Common myeloid progenitor, CD34-positive (primary cell): ENCODE results near the gene PLA2G4A.

Experiments used
- CTCF ChIA-PET: fragments of 350-600 bp; sonication (Branson Sonifier 250); formaldehyde crosslinking; loops from one replicate; lab custom pipeline; 2021; ENCODE audit warnings: antibody characterized with exemption; lab: Charles Lee
- POLR2A ChIA-PET: fragments of 350-600 bp; sonication (Branson Sonifier 250); formaldehyde crosslinking; loops from one replicate; lab custom pipeline; 2021; ENCODE audit warnings: antibody characterized with exemption; lab: Charles Lee
- DNase-seq, 3 donors: peaks; one replicate each; pipeline versions ENCODE4 v3.0.0 to v3.0.0-alpha.2; 2013
- H3K27ac ChIP-seq, 2 experiments: 1 replicate in 1 of 2; 2 replicates in 1 of 2; pipeline ENCODE4 v1.7.0; 2013; ENCODE audit warnings: inconsistent platforms in 2 of 2, low read length in 2 of 2, mild to moderate bottlenecking in 2 of 2, low read depth in 1 of 2, moderate library complexity in 1 of 2; ENCODE audit not compliant: severe bottlenecking in 2 of 2, insufficient read depth in 1 of 2, poor library complexity in 1 of 2
- H3K27me3 ChIP-seq, 5 experiments: replicated peaks in 2 of 5; 1 replicate in 3 of 5; 2 replicates in 2 of 5; pipeline versions ENCODE4 v1.6.1 to v1.7.0; 2013; ENCODE audit warnings: low read length in 4 of 5, mild to moderate bottlenecking in 2 of 5, moderate library complexity in 2 of 5, inconsistent platforms in 1 of 5; ENCODE audit not compliant: insufficient read depth in 5 of 5, control insufficient read depth in 4 of 5
- H3K36me3 ChIP-seq, 4 experiments: 1 replicate in 2 of 4; 2 replicates in 2 of 4; pipeline versions ENCODE4 v1.6.1 to v1.7.0; 2013; ENCODE audit warnings: low read length in 3 of 4, control low read depth in 1 of 4, mild to moderate bottlenecking in 1 of 4; ENCODE audit not compliant: control insufficient read depth in 4 of 4, insufficient read depth in 4 of 4
- H3K4me1 ChIP-seq, 4 experiments: 1 replicate in 3 of 4; 2 replicates in 1 of 4; pipeline versions ENCODE4 v1.6.1 to v1.7.1; 2013; ENCODE audit warnings: low read length in 3 of 4, mild to moderate bottlenecking in 3 of 4, control low read depth in 1 of 4, inconsistent platforms in 1 of 4, moderate library complexity in 1 of 4; ENCODE audit not compliant: control insufficient read depth in 4 of 4, insufficient read depth in 4 of 4; ENCODE audit errors: control extremely low read depth in 1 of 4
- H3K4me3 ChIP-seq, 7 experiments: 1 replicate in 4 of 7; 2 replicates in 3 of 7; pipeline versions ENCODE4 v1.5.1 to v1.7.0; 2013; ENCODE audit warnings: mild to moderate bottlenecking in 7 of 7, low read length in 6 of 7, moderate library complexity in 6 of 7, inconsistent platforms in 2 of 7, low read depth in 2 of 7, control low read depth in 1 of 7; ENCODE audit not compliant: insufficient read depth in 4 of 7, control insufficient read depth in 1 of 7; ENCODE audit errors: extremely low read depth in 1 of 7
- H3K9me3 ChIP-seq, 5 experiments: 1 replicate in 4 of 5; 2 replicates in 1 of 5; pipeline versions ENCODE4 v1.6.1 to v1.7.1; 2013; ENCODE audit warnings: low read length in 4 of 5, mild to moderate bottlenecking in 2 of 5, inconsistent platforms in 1 of 5, low read depth in 1 of 5, moderate library complexity in 1 of 5; ENCODE audit not compliant: control insufficient read depth in 4 of 5, insufficient read depth in 2 of 5; ENCODE audit errors: control extremely low read depth in 1 of 5
- WGBS: methylation state at CpG from one replicate; pipeline ENCODE4 v1.1.5; 2013; ENCODE audit not compliant: insufficient coverage; 5-methylcytosine and 5-hydroxymethylcytosine counted together

The PLA2G4A gene

GRCh38 chr1:186976700-186977099, 148.0 kb downstream of the PLA2G4A start:
- DNase-seq: no peak
- no peak overlapping the region for H3K27ac ChIP-seq
- no peaks in the 10 kb centered on the region for H3K9me3 ChIP-seq
- H3K4me1 ChIP-seq: peaks cover 0 to 9% (median 4%) of the 10 kb centered on the region in 4 experiments
- H3K27me3 ChIP-seq: no peaks in the 10 kb centered on the region
- CTCF ChIA-PET: interaction anchor here (1.2 to 1.4 kb wide), 3 partner anchors 10 to 371 kb away, joined by 3 to 5 read pairs (median 4); no protein-coding TSS in a partner anchor
- POLR2A ChIA-PET: no interaction called here
- H3K36me3 ChIP-seq: peaks cover 3 to 16% (median 5%) of the 10 kb centered on the region in 4 experiments
- no peak overlapping the region for H3K4me3 ChIP-seq
- 95% methylated on average over 7 of the region's 8 CpGs for WGBS

DNA sequence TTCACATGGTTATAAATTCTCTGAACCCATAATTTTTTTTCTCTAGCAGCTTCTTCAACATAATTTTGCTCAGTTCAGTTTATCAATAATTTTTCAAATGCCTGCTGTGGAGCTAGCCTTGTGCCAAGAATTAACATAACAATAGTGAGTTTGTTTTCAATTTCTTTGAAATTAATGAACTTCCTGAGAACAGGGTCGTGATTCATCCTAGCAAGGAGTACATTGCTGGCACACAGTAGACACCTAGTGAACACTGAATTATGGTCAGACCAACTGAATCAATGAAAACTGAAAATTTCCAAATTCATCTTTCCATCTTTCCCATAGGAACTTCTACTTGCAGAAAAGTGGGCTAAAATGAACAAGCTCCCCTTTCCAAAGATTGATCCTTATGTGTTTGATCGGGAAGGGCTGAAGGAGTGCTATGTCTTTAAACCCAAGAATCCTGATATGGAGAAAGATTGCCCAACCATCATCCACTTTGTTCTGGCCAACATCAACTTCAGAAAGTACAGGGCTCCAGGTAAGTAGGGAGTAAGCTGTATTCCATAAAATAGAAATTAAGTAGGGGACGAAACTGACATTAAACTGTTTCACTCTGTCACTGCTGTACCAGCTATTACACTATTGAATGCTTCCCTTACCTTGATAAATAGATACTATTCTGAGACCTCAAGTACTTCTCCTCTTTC, 148.7 kb downstream of the PLA2G4A start:
- no peak overlapping the region for H3K4me3 ChIP-seq
- WGBS: 88% methylated on average over 1 of the region's 3 CpGs
- no peaks in the 10 kb centered on the region for H3K27me3 ChIP-seq
- H3K4me1 ChIP-seq: peaks cover 0 to 9% (median 4%) of the 10 kb centered on the region in 4 experiments
- ChIA-PET CTCF (interaction anchor here (1.2 to 1.4 kb wide), 3 partner anchors 9 to 372 kb away, joined by 3 to 5 read pairs (median 4); no protein-coding TSS in a partner anchor), POLR2A (no interaction called here)
- H3K27ac ChIP-seq: no peak overlapping the region
- DNase-seq: no peak
- no peaks in the 10 kb centered on the region for H3K9me3 ChIP-seq
- H3K36me3 ChIP-seq: peaks cover 3 to 18% (median 5%) of the 10 kb centered on the region in 4 experiments

GRCh38 chr1:186978596-186979556, 150.1 kb downstream of the PLA2G4A start:
- 72% methylated on average over 4 of the region's 7 CpGs for WGBS
- H3K4me3 ChIP-seq: peak overlapping the region in 1 of 7 experiments; percentile 27
- no peaks in the 10 kb centered on the region for H3K27me3 ChIP-seq
- H3K9me3 ChIP-seq: no peaks in the 10 kb centered on the region
- DNase-seq: peak; percentile 15 to 62 (median 21)
- no peak overlapping the region for H3K27ac ChIP-seq
- H3K4me1 ChIP-seq: peaks cover 0 to 9% (median 4%) of the 10 kb centered on the region in 4 experiments
- ChIA-PET CTCF (no interaction called here), POLR2A (no interaction called here)
- peaks cover 3 to 13% (median 7%) of the 10 kb centered on the region in 4 experiments for H3K36me3 ChIP-seq

DNA sequence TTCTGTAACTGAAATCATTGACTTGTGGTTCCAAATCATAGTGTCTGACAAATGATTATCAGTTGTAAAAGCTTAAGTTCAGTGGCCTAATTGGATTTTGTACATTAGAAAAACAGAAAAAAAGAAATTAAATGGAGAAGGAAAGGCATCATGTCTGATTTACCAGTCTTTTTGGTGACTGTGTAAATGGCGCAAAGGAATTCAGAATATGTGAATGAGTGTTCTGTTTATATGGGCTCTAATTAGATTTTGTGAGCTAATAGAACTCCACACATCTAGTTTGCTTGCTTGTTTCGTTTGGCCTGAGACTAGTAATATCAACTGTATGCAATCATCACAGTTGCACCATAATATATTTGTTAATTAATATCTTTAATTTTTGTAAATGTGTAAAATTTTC, 151.7 kb downstream of the PLA2G4A start:
- H3K36me3 ChIP-seq: peaks cover 3 to 13% (median 7%) of the 10 kb centered on the region in 4 experiments
- no peak for DNase-seq
- H3K9me3 ChIP-seq: no peaks in the 10 kb centered on the region
- H3K4me3 ChIP-seq: no peak overlapping the region
- peaks cover 0 to 9% (median 4%) of the 10 kb centered on the region in 4 experiments for H3K4me1 ChIP-seq
- WGBS: 100% methylated on average over 1 of the region's 2 CpGs
- H3K27me3 ChIP-seq: no peaks in the 10 kb centered on the region
- POLR2A ChIA-PET: no interaction called here
- H3K27ac ChIP-seq: no peak overlapping the region
- CTCF ChIA-PET: interaction anchor here (1.2 kb wide), 1 partner anchor 297 kb away, joined by 3 read pairs; no protein-coding TSS in a partner anchor

DNA sequence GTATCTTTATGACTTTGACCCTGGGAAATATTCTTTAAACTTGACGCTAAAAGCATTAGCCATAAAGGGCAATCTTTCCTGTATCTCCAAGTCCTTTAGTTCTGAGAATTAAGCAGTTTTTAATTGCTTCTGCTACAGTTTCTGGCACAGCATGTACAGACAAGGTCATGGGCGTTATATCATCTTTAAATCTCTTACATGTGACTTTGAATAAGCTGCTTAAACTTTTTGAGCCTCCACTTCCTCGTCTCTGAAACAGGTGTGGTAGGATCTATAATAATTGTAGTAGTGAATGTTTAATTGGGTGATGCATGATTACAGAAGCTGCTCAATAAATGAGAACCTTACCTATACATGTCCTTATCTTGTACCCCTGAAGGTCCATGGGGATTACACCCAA, 153.4 kb downstream of the PLA2G4A start:
- no peak for DNase-seq
- Histone ChIP-seq H3K27ac (no peak overlapping the region), H3K27me3 (no peaks in the 10 kb centered on the region), H3K4me3 (no peak overlapping the region), H3K36me3 (peaks cover 2 to 11% (median 6%) of the 10 kb centered on the region in 4 experiments), H3K9me3 (no peaks in the 10 kb centered on the region), H3K4me1 (peaks cover 0 to 9% (median 4%) of the 10 kb centered on the region in 4 experiments)
- 100% methylated on average over 2 of the region's 3 CpGs for WGBS
- ChIA-PET CTCF (interaction anchor here (0.9 to 1.5 kb wide), 4 partner anchors 9 to 500 kb away, joined by 3 to 5 read pairs (median 4); no protein-coding TSS in a partner anchor), POLR2A (no interaction called here)

- 82% methylated on average over 3 of the region's 4 CpGs for WGBS
- ChIA-PET CTCF (interaction anchor here (0.9 to 1.7 kb wide), 6 partner anchors 10 to 505 kb away, joined by 3 to 5 read pairs (median 3); no protein-coding TSS in a partner anchor), POLR2A (no interaction called here)
- peak in 2 of 3 donors; percentile 42 to 69 for DNase-seq
- Histone ChIP-seq H3K36me3 (peaks cover 2 to 11% (median 7%) of the 10 kb centered on the region in 4 experiments), H3K4me3 (no peak overlapping the region), H3K4me1 (peaks cover 0 to 8% (median 4%) of the 10 kb centered on the region in 4 experiments), H3K9me3 (no peaks in the 10 kb centered on the region), H3K27ac (no peak overlapping the region), H3K27me3 (no peaks in the 10 kb centered on the region)
These were observed 154.6 kb downstream of the PLA2G4A start for GRCh38 chr1:186983327-186983726.
